Islet of Langerhans (tissue), 1 donor: ENCODE measurements around the gene EVA1B.

Experiments used
- FAIRE-seq: peaks from one replicate; lab custom pipeline; 2011; peaks lifted over from hg19 to GRCh38; lab: Jason Lieb, UNC

EVA1B gene

GRCh38 chr1:36307601-36308330, 15.7 kb downstream of the EVA1B start:
- FAIRE-seq, result no peak

- no peak for FAIRE-seq
Observed at GRCh38 chr1:36306902-36307456, 16.5 kb downstream of the EVA1B start.

GRCh38 chr1:36306210-36306901, 17.1 kb downstream of the EVA1B start, which contains the start of gene SH3D21:
SH3D21 (plus strand) TSS chr1:36306368; CDS start chr1:36306421, 53 bp downstream.
- no peak for FAIRE-seq

DNA sequence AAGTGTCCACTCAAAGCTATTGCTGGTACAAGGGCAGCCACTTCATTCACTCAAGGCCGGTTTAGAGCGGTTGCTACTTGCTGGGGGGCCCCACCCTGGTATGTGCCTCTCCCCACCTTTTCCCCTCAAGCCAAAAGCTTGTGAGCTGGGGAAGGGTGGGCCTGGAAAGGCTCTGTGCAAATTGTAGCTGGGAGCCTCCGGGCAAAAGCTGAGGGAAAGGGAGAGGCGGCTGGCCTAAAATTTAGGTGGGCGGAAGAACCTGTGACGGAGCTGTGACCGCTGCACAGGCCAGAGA, 17.6 kb downstream of the EVA1B start:
- no peak for FAIRE-seq

- no peak for FAIRE-seq
Observed at GRCh38 chr1:36304970-36305914, 18.2 kb downstream of the EVA1B start.

DNA sequence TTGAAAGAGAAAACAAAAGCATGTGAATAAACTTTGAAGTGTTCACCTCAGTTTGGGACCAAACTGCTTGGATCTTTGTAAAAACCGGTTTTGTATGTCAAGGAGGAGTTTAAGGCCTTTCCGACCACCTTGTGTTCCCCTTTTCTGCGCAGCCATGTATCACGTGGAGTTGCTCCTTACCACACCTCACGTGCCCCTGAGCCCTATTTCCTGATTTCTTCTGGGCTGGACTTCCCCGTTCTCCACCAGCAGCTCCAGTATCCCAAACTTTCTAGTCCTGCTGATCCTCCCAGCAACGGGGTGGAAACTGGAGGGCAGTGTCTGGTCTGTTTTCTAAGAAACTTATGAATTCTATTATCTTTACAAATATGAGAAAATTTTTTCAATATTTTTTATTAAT, 18.9 kb downstream of the EVA1B start:
- no peak for FAIRE-seq

GRCh38 chr1:36303650-36304360, 19.6 kb downstream of the EVA1B start:
- FAIRE-seq, result no peak

- FAIRE-seq, result no peak
Observed at GRCh38 chr1:36303244-36303643, 20.2 kb downstream of the EVA1B start.

DNA sequence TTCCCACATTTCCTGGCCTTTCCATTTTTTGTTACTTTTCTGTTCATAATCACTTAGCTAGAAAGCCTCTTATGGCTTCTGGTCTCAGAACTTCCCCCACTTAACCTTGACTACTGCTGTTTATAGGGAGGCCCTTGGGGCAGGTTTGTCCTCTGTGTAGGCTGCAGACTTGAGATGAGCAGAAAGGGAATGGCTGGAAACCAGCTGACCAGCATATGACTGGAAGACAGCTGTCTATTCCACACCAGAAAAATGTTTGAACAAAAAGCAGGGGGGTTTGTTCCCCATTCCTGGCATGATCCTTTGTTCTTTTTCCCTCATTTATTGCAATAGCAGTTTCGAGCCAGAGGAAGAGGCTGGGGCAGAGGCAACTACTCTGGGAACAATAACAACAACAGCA, 22.2 kb downstream of the EVA1B start:
- FAIRE-seq, result no peak

- FAIRE-seq, result no peak
Observed at GRCh38 chr1:36300526-36300925, 22.9 kb downstream of the EVA1B start.

DNA sequence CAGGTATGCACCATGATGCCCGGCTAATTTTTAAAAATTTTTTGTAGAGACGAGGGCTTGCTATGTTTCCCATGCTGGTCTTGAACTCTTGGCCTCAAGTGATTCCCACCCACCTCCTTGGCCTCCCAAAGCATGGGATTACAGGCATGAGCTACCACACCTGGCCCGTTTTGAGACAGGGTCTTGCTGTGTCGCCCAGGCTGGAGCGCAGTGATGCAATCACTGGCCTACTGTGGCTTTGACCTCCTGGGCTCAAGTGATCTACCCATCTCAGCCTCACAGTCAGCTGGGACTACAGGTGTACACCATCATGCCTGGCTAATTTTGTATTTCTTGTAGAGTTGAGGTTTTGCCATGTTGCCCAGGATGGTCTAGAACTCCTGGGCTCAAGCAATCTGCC, 24.8 kb downstream of the EVA1B start:
- FAIRE-seq, result no peak

DNA sequence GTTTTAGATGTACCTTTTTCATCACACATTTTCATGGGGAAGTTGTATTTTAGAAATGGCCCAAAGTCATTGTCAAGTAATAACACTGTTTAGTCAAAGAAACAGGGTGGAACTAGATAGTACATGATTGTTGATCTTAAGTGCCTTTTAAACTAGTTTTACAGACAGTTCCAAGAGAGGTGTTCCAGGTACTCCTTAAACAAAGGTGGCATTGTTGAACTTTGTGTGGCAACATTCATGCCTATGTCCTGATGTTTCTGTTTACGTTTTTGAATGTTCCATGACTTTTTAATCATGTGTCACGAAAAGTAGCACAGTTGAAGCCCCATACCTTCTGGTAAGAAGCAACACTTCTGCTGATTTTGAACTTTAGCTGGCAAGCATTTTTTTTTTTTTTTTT, 26.4 kb downstream of the EVA1B start:
- FAIRE-seq, result no peak

GRCh38 chr1:36295390-36295789, 28.1 kb downstream of the EVA1B start:
- FAIRE-seq, result no peak

DNA sequence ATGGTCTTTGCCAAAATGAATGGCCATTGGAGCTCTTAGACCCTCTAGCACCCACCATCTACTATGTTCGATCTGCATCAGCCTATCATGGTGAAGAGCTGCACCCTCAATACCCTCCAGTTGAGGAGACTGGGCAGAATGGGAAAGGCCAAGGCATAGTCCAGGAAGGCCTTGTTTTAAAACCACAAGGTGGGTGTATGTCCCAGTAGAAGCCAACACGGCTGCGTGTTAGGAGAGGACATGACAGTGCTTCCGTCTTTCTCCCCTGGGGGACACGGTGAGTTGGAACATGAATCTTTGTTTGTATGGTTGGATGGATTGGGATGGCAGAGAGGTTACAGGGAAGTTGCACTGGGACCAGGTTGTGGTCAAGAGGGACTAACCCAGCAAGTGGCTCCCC, 35.9 kb downstream of the EVA1B start:
- FAIRE-seq, result no peak

- FAIRE-seq, result no peak
Observed at GRCh38 chr1:36286802-36287201, 36.6 kb downstream of the EVA1B start.

DNA sequence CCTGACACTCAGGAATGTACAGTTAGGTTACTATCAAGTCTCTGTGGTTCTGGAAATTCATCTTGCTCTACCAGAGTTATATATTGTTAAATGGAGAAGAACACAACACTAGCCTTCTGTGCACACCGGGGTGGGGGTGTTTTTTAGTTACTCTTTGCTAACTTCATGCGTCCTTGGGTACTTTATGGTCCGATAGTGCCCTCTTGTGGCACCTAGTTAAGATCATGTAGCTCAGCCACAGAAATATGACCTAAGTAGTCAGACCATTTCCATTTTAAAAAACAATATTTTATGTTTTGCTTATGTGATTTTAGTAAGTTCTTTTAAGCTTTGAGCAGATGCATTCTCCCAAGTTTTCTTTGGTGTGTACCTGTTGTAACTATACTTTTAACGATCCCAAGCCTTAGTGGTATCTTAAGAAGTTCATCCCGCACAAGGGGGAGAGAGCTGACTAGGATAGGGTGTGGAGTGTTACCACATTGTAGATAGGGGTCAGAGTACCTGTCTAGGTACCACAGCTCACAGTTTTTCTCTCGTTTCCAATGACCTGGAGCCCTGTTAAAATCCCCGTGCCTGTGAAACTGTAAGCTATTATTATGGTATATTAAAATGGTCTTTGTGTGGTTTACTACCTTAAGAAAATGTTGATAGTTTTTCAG, 37.9 kb downstream of the EVA1B start:
- FAIRE-seq, result peak; percentile 99

GRCh38 chr1:36284517-36284916, 38.9 kb downstream of the EVA1B start:
- FAIRE-seq, result no peak

DNA sequence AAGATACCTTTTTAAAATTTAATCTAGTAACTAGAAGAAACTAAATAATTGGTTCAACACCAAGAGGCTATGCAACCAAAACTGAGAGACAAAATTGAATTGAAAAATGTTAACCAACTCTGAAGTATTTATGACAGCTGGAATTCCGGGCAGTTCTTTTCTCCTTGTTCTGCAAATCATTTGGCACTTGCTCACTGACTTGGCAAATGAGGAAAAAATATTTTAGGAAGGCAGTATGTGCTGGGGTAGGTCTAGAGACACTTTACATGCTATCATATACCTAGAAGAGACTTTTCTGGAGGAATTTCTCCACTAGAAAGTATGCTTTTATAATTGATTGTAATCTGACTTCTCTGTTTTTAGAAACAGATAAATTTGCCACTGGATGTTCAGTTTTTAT, 39.4 kb downstream of the EVA1B start:
- no peak for FAIRE-seq

- FAIRE-seq, result no peak
Observed at GRCh38 chr1:36279789-36280296, 43.6 kb downstream of the EVA1B start.

DNA sequence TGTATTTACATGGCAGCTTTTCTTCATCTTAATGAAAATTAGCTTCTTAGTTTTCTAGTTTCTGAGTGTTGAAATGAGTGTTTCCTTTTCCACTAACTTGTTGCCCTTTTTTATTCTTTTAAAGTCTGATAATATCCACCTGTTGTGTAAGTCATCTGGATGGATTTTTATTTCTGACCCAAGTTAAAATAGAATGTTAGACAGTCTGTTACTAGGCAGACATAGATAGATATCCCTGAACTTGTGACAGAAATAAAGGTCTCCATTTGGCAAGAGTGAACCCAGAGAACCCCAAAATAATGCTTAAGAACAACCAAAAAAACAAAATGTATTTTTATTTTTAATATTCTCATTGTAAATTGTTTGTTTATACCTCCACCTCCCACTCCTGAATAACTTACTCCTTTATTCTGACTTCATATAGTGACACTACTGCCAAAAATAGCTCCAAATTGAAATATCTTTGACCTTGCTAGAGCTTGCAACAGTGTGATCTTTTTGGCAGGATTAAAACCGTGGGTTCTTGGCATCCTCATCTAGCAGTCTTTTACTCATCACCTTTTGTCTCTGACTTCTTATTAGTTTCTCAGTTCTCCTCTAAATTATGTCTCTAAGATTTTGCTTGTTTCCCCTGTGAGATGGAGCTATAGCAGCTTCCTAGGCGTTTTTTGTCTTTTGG, 44.2 kb downstream of the EVA1B start:
- FAIRE-seq, result no peak

GRCh38 chr1:36276688-36277087, 46.8 kb downstream of the EVA1B start:
- no peak for FAIRE-seq
